Measurements from ENCODE around the gene BTBD2. TPM values are rescaled to one million over a fixed set of nuclear protein-coding genes. Genes with fewer than 3 reads are reported as not detected.

The BTBD2 gene
- total and polyA plus RNA-seq, 2 of the 8 experiments (the other 6 are each of a cell fraction or from before 2014, with no cell fraction given) = 91.7 to 92.3 TPM

- Histone ChIP-seq H2BK20ac (ENCODE audit: low read length) (no peak overlapping the region), H4K91ac (replicated peaks; ENCODE audit: insufficient read length, low read length) (peak overlapping the region; percentile 22), H3K36me3 (ENCODE audit: control insufficient read depth in 2 of 4, insufficient read depth in 4 of 4, low read length in 3 of 4) (peaks cover 1 to 21% (median 13%) of the 10 kb centered on the region in 4 experiments; a peak in 7 of 8 replicates), H3K14ac (ENCODE audit: insufficient read length) (no peak overlapping the region), H3K9ac (replicated peaks in 1 of 4; ENCODE audit: extremely low read depth in 1 of 4, low read depth in 3 of 4, low read length in 3 of 4) (no peak overlapping the region), H2BK120ac (replicated peaks; ENCODE audit: low read depth, low read length) (no peak overlapping the region), H3K4ac (replicated peaks; ENCODE audit: insufficient read length, low read depth, low read length) (no peak overlapping the region), H4K8ac (ENCODE audit: extremely low read depth, insufficient read depth, low read length) (peak overlapping the region; percentile 75; the same call in 1 of the 2 replicates), H2AFZ (ENCODE audit: low read length) (no peak overlapping the region), H3K27ac (ENCODE audit: low read depth, low read length) (peak overlapping the region; percentile 58; the same call in 1 of the 2 replicates), H2BK12ac (ENCODE audit: low read depth, low read length) (0 out of 2 replicates have a peak overlapping the region, but pooled peaks have one; percentile 89), H2BK15ac (ENCODE audit: low read length) (no peak overlapping the region), H3K4me3 (ENCODE audit: extremely low read depth in 1 of 4, insufficient read depth in 2 of 4, low read depth in 3 of 4, low read length in 4 of 4) (peak overlapping the region in 1 of 4 experiments; percentile 20; a peak in 1 of 8 replicates), H3K27me3 (replicated peaks in 1 of 4; ENCODE audit: control insufficient read depth in 3 of 4, extremely low read depth in 1 of 4, insufficient read depth in 3 of 4, low read length in 3 of 4) (no peaks in the 10 kb centered on the region), H4K20me1 (replicated peaks in 1 of 2; ENCODE audit: control insufficient read depth in 1 of 2, insufficient read depth in 2 of 2, low read length in 2 of 2) (peaks cover 2 to 7% of the 10 kb centered on the region in 2 experiments), H3K23ac (ENCODE audit: insufficient read length) (no peak overlapping the region), H3K18ac (ENCODE audit: extremely low read depth, low read length) (peak overlapping the region; percentile 90), H2BK5ac (ENCODE audit: low read depth, low read length) (peak overlapping the region; percentile 54; the same call in 1 of the 2 replicates), H3K4me2 (ENCODE audit: insufficient read depth in 1 of 2, low read depth in 2 of 2, low read length in 2 of 2) (no peak overlapping the region; a peak in 2 of 4 replicates), H3K9me3 (ENCODE audit: insufficient read depth in 2 of 2, low read depth in 1 of 2, low read length in 1 of 2) (peaks cover 7 to 8% of the 10 kb centered on the region in 2 experiments; a peak in 1 of 4 replicates), H3K79me1 (ENCODE audit: low read depth, low read length) (0 out of 2 replicates have a peak, but pooled peaks cover 2% of the 10 kb centered on the region), H4K5ac (ENCODE audit: insufficient read length, low read depth, low read length) (no peak overlapping the region), H3K4me1 (replicated peaks in 1 of 4; ENCODE audit: control insufficient read depth in 3 of 4, insufficient read depth in 4 of 4, low read length in 3 of 4) (peaks cover 0 to 9% (median 0%) of the 10 kb centered on the region in 4 experiments; a peak in 3 of 7 replicates), H2AK5ac (ENCODE audit: low read depth, low read length) (0 out of 2 replicates have a peak overlapping the region, but pooled peaks have one; percentile 40), H3K23me2 (ENCODE audit: low read depth, low read length) (no peaks in the 10 kb centered on the region), H3K79me2 (ENCODE audit: control insufficient read depth in 1 of 2, insufficient read depth in 2 of 2, low read length in 2 of 2) (no peaks in the 10 kb centered on the region), H3K56ac (replicated peaks; ENCODE audit: insufficient read length, low read depth, low read length) (no peak overlapping the region)
- 85% methylated on average over 14 of the region's 14 CpGs; no CpG with 5 or more reads in 1 of the 2 experiments for WGBS, 2 experiments (ENCODE audit: extremely low coverage in 1 of 2, insufficient coverage in 1 of 2, insufficient read length in 1 of 2, insufficient replicate concordance in 2 of 2, low coverage in 1 of 2, low lambda C conversion rate in 2 of 2, missing lambda C conversion rate in 1 of 2)
- no peak for FAIRE-seq
- TF ChIP-seq YY1 (IDR thresholded peaks at IDR 0.05; ENCODE audit: low read depth, low read length) (peak; percentile 89), BACH1 (IDR thresholded peaks at IDR 0.05; ENCODE audit: low read length) (no peak)
- POLR2A ChIA-PET (ENCODE audit: partially characterized antibody) = interaction anchor here (0.7 to 27.5 kb wide), 6 partner anchors 13 to 195 kb away, joined by 3 to 524 read pairs (median 4); partner anchors contain the start of gene MKNK2
- peak in 1 of 2 experiments; percentile 61 for DNase-seq (ENCODE audit: low read depth in 1 of 2, low spot score in 2 of 2)
- CTCF ChIA-PET (ENCODE audit: partially characterized antibody) = interaction anchor here (0.5 to 1.7 kb wide), 11 partner anchors 8 to 166 kb away, joined by 3 to 9 read pairs (median 4); no protein-coding TSS in a partner anchor
Observed at GRCh38 chr19:2035590-2035991, 20.1 kb upstream of the BTBD2 start.
